GM19043 (cell line): Measurements from ENCODE around the gene AIP.
"Not testable (repeated sequence)": the region's sequence is repeated elsewhere in the genome, so short reads cannot be mapped to it uniquely, and the experiment has no call there.

Experiments
- ATAC-seq: cut with Tn5 transposase; IDR thresholded peaks from one replicate; pipeline ENCODE4 v1.9.1; 2021; ENCODE audit warnings: low read depth; ENCODE audit not compliant: unreplicated experiment

AIP gene

DNA sequence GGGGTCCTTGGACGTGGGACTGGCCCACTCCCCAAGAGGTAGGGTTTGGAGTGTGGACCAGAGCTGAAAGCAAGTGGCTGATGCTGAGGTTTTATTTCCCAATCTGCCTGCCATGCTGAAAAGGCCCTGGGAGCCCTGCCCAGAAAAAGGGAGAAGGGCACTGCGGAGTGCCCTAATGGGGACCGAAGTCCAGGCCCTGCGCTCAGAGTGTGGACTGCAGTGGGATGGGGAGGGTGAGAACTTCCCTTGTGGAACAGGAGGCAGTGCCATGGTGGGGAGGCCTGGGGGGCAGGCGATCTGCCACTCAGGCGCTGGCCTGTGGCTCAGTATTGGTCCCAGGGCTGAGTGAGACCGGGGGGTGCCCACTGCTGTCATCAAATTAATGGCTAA is 34.6 kb upstream of the AIP start:
- ATAC-seq: no peak

DNA sequence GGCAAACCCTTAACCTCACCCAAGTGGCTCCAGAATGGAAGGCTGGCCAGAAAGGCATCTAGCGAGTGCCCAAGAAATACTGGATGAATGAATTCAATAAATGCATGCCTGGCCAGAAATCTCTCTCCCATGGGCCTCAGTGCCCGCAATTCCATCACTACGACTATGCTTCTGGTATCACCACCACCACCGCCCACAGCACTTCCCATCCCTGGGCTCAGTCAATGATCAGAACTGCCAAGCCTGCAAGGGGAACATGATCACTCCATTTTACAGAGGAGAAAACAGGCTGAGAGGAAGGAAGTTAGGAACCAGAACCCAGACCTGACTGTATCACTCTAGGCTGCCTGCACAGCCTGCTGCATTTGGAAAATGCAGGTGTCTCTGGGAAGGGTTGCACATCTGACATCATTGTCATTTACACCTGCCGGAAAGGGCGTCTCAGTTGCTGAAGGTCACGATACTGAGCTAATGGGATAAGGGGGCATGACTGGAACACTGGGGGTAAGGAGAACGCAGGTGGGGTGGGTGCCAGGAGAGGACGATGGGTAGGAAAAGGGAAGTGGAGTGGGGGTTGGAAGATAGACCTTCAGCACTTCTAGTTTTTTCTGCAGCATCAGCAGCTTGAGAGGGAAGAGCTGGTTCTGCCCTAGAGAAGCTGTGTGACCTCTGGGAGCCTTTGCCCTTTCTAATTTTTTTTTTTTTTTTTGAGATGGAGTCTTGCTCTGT is 33.5 kb upstream of the AIP start:
- no peak for ATAC-seq

DNA sequence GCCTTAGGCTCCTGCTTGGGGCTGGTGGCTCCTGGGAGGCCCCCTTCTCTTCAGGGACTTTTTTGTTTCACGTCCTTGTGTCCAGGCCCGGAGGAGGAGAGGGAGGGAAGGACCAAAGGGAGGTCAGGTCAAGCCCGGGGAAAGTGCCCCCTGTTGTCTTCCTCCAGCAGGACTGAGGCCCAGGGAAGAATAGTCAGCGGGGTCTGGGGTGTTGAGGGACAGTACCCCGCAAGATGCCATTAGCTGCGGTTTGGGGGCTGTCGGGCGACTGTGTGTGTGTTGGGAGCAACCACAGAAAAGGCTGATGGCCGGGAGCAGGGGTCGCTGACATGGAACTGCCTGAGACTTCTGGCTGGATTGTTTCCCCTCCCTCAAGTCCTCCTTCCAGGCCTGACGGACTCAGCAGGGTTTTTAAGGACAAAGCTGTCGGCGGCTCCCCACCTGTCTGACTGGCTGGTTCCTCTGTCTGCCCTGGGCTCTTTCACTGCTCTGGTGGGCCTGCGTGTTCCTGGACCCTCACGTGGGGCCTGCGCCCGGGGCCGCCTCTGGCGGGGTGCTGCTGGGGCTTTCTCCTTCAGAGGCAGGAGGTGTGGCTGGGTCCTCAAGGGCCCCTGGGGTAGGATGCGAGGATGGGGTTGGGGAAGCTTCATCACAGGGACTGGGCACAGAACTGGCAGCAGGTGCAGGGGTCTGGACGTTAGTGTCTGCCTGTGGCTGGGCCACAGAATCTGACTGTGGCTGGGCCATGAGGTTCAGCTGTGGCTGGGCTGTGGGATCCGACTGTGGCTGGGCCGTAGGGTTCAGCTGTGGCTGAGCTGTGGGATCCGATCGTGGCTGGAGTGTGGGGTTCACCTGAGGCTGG is 31.8 kb upstream of the AIP start:
- ATAC-seq: no peak

GRCh38 chr11:67451658-67451976 is 31.2 kb upstream of the AIP start:
- no peak for ATAC-seq

DNA sequence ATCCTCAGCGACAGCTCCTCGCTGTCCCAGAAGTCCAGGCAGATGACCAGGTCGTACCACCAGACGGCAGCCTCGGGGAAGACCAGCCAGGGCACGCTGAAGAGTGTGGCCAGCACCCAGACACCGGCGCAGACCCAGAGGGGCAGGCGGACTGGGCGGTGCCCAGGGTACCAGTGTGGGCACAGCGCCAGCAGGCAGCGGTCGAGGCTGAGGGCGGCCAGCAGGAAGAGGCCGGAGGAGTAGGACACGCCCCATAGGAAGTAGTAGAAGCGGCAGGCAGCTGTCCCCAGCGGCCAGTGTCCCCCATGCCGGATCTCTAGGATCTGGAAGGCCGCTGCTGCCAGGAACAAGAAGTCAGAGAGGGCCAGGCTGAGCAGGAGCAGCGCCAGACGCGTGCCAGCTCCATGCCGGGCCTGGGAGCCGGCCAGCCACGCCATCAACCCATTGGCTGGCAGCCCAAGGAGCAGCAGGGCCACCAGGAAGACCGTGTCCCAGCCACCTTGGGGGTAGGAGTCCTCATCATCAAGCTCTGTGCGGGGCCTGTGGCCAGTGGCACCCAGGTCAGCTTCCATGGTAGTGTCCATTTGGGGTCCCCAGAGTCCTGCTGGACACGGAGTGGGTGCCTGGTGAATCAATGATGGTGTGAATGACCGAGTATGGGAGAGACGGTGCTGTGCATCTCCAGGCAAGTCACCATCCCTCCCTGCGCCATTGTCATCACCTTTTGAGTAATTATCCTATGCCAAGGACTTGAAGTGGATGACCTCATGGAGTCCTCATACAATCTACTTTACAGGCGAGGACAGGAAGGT is 30.5 kb upstream of the AIP start, which contains the start of gene GPR152:
GPR152 (minus strand) TSS at position 589 of the 812 bp plus-strand sequence; CDS start at position 584, 5 bp downstream.
- ATAC-seq: no peak

DNA sequence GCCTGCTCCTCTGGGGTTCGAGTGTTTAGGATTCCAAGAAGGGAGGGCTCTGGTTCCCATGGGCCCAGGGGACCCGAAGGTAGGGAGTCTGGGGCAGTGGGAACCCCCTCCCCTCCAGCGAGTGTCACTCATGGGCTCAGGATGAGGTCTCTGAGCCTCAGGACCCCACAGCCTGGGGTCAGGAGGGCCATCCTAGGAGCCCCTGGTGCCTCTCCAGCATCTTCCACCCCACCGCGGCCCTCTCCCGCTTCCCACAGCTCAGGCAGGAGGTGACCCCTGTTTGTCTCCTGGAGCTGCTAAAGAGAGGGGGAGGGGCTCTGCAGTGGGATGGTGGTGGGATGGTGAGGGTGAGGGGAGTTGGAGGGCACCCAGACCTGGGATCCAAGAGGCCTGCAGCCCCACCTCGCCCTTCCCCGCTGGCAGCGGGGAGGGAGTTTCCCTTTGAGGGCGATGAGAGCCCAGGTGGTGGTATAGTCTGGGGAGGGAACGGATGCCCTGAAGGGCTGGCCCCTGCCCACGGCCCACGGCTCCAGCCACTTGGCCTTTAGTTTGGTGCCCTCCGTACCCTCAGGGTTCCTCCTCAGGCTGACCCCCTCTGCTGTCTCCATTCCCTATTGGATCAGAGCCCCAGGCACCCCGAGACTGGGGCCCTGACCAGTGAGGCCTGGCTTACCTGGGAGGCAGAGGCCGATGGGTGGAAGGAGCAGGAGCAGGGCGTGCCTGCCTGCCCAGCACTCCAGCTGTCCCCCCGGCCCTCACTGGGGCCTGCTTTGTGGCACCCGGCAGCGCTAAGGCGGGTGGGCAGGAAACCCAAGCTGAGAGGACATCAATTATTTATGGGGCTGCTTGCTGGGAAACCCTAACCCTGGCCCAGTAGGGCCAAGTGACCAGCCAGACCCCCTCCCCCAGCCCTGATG is 28.8 kb upstream of the AIP start:
- ATAC-seq: no peak

DNA sequence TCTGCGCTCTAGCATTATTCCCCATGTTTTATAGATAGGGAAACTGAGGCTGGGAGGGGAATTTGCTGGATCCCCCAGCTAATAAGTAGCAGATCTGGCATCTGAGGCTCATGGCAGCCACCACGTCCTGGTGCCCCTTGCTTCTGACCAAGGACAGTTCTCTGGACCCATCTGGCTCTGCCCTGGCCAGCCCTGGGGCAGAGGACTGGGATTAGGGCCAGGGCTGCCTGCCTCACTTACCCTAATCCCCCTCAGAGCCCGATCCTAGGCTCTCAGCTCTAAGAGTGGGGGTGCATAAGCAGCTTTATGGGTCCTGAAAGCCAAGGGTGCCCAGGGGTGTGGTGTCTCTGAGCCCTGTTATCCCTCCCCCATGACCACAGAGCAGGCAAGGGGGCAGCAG is 27.8 kb upstream of the AIP start, which contains the start of gene CABP4:
CABP4 (plus strand) TSS at position 301 of the 400 bp plus-strand sequence; CDS start at position 371, 70 bp downstream.
- ATAC-seq: no peak

DNA sequence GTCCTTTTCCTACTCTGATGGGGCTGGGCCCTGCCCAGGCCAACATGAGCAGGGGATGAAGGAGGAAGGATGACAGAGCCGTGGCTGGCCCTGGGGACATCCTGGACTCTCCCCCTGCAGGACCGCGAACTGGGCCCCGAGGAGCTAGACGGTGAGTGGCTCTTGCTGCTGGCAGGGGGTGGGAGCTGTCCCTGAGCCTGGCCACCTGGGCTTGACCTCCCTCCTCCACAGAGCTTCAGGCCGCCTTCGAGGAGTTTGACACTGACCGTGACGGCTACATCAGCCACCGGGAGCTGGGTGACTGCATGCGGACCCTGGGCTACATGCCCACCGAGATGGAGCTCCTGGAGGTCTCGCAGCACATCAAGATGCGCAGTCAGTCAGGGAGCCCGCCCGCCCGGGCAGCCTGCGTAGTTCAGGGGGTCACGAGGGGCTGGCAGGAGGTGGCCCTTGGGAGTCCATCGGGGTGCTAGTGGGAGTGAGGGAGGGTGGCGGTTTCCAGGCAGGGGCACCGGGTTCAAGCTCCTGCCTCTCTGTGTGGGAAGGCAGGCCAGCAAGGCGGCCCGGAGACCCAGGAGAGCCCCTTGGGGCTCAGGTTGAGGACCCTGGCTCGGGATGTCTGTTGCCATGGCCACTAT is 26.6 kb upstream of the AIP start:
- ATAC-seq: no peak

DNA sequence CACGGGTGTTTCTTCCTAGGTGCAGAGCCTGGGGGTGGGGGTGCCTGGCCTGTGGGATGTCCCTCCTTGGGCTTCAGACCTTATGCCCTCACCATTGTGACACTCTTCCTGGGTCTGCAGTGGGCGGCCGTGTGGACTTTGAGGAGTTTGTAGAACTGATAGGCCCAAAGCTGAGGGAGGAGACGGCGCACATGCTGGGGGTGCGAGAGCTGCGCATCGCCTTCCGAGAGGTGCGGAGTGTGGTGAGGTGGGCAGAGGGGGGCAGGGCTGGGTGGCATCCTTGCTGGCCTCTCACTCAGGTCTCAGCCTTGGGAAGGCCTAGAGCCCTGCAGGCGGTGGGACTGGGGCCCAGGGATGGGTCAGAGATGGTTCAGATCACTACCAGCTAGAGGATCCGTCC is 25.4 kb upstream of the AIP start:
- no peak for ATAC-seq

GRCh38 chr11:67458266-67458665 is 24.6 kb upstream of the AIP start:
- no peak for ATAC-seq

DNA sequence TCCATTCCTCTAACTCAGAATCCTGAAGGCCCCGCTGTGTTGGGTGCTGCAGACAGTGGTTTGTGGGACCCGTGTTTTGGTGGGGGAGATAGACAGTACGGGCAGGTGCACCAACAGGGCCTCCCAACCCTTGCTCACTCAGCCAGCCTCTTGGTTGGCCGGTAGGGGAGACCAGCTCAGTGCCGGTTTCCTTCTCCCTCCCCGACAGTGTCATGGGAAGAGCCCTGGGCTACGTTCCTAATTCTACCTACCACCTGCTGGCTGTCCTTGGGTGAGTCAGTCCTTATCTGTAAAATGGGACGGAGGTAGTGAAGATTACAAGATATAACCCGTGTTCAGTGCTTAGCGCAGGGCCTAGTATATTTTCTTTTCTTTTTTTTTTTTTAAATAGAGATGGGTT is 19.6 kb upstream of the AIP start:
- ATAC-seq: no peak

- ATAC-seq: no peak
Observed at GRCh38 chr11:67463680-67464410, 19.0 kb upstream of the AIP start.

DNA sequence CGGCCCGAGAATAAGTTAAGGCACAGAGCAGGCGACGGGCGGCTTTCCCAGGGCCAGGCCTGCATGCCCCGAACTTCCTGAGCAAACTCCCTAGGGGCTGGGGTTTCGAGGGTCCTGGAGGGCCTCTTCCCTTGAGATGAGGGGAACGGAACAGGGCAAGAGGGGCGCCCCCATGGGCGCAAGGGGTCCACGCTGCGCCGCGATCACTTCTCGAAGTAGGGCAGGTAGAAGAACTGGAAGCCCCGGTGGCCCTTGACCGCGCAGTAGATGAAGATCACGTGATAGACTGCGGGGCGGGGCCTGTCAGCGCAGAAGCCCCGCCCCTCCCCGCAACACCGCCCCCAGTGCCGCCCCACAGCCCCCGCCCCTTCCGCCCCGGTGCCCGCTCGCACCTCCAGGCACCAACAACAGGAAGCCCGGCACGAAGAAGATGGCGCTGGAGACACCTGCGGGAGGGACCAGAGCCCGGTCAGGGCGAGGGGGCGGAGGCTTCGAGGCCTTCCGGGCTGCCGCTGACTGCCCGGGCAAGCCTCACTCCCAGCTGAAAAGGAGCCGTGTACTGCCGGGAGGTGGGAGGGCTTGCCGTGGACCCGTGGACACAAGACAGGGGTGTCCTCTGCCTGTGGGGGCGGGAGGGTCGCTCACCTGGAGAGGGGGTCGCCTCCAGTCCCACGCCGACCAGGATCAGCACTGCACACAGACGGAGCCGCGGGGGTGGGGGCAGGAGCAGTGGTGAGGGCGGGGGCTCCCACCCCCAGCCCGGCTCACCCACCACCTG is 18.2 kb upstream of the AIP start:
- ATAC-seq: no peak

- ATAC-seq: no peak
Observed at GRCh38 chr11:67465189-67465510, 17.7 kb upstream of the AIP start.

DNA sequence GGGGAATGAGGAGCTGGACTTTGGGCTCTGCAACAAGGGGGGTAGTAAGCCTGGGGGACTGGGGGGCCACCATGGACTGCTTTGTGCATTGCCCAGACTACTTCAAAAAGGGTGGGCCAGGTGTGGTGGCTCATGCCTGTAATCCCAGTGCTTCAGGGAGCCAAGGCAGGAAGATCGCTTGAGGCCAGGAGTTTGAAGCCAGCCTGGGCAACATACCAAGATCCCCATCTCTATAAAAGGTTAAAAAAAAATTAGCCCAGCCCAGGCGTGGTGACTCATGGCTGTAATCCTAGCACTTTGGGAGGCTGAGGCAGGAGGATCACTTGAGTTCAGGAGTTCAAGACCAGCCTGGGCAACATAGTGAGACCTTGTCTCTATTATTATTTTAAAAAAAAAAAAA is 17.3 kb upstream of the AIP start:
- not testable (repeated sequence) for ATAC-seq

GRCh38 chr11:67466367-67466766 is 16.5 kb upstream of the AIP start:
- ATAC-seq: no peak

- no peak for ATAC-seq
Observed at GRCh38 chr11:67466962-67467771, 15.7 kb upstream of the AIP start.
